HG03045 (cell line): Measurements from ENCODE around the gene R3HDM1.
A peak's percentile ranks its signal among the peaks of the same experiment; 100 is the strongest.
"Not testable (repeated sequence)": the region's sequence is repeated elsewhere in the genome, so short reads cannot be mapped to it uniquely, and the experiment has no call there.

ENCODE experiments used
- ATAC-seq: cut with Tn5 transposase; IDR thresholded peaks from one replicate; pipeline ENCODE4 v1.9.1; 2021; ENCODE audit warnings: mild to moderate bottlenecking, moderate library complexity; ENCODE audit not compliant: unreplicated experiment

R3HDM1 gene

DNA sequence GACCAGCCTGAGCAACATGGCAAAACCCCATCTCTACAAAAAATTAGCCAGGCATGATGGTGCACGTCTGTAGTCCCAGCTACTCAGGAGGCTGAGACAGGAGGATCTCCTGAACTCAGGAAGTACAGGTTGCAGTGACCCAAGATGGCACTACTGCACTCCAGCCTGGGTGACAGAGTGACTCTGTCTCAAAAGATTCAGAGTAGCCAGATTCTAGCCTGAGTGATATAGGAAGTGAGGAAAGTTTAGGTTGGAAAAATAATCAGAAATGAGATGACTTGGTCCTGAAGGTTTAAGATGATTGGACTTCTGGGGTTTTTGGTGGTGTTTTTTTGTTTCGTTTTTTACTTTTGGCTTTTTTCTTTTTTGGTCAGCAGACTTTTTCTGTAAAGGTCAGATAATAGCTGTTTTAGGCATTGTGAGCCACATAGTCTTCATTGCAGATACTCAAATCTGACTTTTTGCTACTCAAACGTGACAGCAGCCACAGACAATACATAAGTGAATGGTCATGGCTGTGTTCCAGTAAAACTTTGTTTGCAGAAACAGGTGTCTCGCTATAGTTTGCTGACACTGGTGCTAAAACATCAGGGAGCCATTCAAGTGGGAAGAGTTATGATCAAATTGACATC lies 106.3 kb downstream of the R3HDM1 start:
- ATAC-seq = peak; percentile 86

DNA sequence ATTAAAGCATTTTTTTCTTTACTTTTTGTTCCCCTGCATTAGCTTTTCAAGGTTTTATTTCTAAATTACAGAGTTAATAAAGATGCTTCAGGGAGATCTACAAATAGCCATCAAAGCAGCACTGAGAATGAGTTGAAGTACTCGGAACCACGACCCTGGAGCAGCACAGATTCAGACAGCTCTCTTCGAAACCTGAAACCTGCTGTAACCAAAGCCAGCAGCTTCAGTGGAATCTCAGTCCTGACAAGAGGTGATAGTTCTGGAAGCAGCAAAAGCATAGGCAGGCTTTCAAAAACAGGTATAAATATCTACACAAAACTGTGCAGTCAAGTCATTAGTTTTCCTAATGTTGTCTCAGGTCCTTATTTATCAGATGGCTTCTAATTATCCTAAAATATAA lies 107.5 kb downstream of the R3HDM1 start:
- ATAC-seq = no peak

DNA sequence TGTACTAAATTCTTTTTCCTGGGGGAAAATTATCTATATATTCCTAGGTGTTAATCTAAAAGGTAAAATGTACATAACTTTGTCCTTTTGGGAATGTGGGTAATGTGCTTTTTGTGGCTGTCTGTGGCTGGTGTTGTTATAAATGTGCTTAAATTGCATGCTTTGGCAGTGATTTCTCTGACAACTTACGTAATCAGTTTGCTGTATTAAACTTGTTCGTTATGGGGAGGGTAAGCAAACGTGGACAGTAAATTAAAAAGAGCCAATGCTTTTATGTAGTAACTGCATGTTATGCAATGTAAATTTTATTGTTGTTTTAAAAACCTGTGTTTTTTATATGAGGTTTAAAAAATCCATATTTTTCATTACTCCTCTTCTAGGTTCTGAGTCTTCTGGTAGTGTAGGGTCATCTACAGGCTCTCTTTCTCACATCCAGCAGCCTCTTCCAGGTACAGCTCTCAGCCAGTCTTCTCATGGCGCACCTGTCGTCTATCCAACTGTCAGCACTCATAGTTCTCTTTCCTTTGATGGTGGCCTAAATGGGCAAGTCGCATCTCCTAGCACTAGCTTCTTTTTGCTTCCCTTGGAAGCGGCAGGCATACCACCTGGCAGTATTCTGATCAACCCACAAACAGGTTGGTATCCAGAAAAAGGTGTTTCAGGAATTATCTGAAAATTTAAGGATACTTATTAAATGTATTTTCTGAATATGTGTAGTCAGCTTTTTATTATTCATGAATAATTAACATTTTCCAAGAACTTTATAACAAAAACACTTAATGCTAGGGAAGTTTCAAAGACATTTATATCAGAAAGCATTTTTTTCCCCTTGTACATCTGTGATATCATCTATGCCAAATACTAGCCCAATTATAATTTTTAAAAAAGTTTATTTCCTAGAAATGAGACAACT lies 110.1 kb downstream of the R3HDM1 start:
- ATAC-seq = no peak

DNA sequence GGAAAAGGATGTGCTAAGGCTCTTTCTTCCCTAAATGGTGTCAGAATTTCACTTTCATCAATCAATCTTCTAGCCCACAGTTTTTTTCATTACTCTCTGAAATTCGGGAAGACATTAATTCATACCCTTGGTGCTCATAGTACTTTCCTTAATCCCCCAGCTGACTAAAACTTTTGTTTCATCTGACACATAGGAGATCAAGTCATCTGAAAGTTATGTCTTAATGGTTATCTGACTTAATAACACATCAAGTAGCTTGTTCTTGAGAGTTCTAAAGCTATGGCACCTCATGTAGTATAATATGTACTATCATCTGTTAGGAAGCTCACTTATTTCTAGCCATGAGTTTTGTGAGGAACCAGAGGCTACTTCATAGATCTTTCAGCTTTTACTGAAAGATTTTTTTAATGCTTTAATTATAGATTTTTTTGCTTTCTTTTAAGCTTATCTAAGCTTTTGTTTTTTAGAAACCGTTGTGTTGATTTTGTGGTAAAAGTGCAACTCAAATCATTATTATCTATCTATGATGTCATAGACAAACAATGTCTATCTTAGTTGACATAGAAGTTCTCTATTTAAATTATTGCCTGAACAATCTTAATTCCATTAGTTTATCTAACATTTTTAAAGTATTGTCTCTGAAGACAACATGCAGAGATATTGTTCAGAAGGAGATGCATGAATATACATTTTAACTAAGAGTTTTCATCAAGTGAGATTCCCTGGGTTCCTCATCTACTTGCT lies 116.7 kb downstream of the R3HDM1 start:
- no peak for ATAC-seq

DNA sequence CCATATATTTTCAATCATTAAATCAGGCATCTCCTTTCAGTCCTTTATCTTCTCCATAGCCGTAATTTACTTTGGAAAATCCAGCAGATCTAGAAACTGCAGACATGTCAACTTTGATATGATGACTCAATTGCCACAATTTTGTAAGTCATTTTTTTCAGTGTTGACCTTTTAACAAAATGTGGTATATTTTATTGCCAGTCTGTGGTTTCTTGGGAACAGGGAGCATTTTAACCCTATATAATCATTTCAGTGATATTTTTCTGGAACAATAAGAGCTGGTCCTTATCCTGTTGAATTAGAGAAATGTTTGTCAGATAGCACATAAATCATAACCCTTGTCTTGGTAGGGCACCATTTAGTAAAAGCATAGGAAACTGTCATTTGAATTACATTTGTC lies 119.4 kb downstream of the R3HDM1 start:
- ATAC-seq = no peak

DNA sequence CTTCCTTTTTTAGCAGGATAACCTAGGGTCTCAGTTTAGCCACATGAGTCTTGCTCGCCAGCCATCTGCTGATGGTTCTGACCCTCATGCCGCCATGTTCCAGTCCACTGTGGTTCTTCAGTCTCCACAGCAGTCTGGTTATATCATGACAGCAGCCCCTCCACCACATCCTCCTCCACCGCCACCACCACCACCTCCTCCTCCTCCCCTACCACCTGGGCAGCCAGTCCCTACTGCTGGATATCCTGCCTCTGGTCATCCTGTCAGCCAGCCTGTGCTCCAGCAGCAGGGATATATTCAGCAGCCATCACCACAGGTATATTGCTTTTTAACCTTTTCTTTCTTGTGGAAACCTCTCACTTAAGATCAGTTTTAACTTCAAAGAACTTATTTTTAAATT lies 120.4 kb downstream of the R3HDM1 start:
- ATAC-seq = no peak

DNA sequence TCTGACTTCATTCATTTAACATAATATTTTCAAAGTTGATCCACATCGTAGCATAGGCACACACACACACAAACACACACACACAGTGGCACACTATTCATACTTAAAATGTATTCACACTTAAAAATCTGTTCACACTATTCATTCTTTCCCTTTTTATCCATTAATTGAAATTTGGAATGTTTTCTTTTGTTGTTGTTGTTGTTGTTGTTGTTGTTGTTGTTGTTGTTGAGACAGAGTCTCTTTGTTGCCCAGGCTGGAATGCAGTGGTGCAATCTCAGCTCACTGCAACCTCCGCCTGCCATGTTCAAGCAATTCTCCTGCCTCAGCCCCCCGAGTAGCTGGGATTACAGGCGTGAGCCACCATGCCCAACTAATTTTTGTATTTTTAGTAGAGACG lies 123.0 kb downstream of the R3HDM1 start:
- not testable (repeated sequence) for ATAC-seq

DNA sequence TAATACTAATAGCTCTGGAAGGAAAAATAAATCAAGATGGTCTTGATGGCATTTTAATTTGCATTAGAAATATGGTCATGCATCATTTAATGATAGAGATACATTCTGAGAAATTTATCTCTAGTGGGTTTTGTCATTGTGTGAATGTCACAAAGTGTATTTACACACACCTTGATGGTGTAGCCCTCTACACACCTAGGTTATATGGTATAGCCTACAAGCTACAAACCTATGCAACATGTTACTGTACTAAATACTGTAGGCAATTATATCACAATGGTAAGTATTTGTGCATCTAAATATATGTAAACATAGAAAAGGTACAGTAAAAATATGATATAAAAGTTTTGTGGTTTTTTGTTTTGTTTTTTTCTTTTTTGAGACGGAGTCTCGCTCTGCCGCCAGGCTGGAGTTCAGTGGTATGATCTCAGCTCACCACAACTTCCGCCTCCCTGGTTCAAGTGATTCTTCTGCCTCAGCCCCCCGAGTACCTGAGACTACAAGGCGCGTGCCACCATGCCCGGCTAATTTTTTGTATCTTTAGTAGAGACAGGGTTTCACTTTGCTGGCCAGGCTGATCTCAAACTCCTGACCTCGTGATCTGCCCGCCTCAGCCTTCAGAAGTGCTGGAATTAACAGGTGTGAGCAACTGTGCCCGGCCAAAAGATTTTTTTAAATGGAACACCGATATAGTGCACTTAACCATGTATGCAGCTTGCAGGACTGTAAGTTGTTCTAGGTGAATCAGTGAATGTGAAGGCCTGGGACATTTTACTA lies 126.7 kb downstream of the R3HDM1 start:
- no peak for ATAC-seq

DNA sequence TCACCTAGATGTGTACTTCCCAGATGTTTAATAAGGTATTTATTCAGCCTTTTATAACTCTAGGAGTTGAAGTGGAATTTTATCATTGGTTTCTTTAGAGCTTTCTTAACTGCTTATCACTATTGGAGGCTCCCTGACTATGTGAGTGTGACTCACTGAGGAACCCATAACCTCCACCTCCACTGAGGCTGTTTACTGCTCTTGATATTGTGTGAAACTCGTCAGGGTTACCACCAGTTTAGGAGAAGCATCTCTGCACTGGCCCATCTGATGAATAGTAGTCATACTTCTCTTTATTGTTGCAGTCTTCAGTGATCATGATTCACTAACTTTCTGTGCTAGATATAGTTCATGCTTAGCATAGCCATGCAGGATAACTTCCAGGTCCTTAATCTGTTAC lies 130.8 kb downstream of the R3HDM1 start:
- ATAC-seq = no peak

DNA sequence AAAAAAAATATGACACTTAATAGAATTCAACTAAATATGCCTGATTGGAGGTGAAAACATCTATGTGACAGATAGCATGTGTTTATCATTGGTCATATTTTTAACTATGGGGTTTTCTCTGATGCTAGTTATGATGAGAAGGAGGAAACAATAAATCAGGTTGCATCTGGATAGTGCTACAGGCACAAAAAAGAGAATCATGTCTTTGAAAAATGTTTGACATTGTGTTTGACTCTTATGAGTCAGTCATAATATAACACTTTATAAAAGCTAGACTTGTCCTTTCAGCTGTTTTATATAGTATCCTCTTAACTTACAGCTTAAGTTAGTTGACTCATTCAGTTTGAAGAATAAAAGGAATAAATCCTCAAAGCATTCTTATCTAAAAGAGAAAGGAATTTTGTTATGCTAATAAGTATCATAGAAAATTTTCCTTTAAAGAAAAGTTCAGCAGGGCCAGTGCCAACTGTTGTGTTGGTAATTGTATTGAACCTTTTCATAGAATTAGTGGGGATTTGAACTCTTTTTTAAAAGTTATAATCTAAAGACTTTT lies 131.9 kb downstream of the R3HDM1 start:
- ATAC-seq = no peak

DNA sequence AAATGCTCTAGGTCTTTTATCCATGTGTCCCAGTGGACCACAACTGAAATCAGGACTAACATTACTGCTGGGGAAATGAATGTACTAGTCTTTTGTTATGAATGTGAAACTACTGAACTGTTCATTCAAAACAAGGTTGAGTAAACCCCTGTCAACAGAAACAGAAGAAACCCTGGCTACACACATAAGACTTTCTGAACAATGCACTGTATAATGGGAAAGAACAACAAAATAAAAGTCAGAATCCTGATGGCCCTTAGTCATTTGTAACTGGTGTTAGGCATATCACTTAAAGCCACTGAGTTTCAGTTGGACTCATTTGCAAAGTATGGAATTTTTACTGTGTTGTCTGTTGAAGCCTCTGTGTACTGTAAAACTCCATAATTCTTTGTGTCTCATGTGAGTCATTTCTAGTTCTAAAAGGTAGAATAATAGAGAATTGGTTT lies 133.4 kb downstream of the R3HDM1 start:
- peak; percentile 93 for ATAC-seq

DNA sequence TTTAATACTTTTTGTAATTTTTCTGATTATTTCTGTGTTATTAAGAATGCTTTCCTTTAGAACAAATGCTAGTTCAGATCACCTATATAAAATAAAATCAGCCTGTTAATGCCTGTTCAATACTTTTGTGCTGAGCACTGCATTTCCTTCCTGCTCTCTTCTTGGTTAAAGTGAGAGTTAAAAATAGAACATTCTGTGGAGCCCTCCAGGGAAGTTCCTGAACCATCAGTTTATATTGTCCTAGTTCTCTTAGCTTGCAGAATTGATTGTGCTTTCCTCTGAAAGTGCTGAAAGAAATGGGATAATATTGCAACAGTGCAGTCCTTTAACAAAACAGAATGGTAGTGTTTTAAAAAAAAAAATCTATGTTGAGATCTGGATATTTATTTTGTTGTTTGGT lies 135.8 kb downstream of the R3HDM1 start:
- no peak for ATAC-seq

DNA sequence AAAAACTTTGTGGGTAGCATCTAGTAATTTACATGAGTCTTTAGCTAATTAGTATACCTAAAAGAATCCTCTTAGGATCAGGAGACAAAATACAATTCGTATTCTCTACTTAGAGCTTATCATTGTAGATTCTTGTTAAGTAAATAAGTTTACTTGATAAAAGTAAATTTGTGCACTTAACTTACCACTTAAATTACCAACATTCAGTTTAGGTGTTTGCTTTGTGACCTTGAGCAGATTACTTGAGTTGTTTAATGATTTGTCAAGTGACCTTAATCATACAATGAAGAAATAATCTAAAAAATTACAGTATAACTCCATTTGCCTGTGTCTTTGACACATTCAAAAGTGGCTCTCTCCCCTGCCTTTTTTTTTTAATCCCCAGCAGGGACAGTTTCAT lies 143.2 kb downstream of the R3HDM1 start:
- no peak for ATAC-seq

DNA sequence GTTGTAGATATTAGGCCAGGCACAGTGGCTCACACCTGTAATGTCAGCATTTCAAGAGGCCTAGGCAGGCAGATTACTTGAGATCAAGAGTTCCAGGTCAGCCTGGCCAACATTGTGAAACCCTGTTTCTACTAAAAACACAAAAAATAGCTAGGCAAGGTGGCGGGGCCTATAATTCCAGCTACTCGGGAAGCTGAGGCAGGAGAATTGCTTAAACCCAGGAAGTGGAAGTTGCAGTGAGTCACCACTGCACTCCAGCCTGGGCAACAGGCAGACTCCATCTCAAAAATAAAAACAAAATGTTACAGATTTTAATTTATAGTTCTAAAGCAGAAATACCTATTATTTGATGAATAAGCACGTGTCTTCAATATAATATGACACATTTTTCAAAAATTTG lies 144.7 kb downstream of the R3HDM1 start:
- ATAC-seq = no peak

DNA sequence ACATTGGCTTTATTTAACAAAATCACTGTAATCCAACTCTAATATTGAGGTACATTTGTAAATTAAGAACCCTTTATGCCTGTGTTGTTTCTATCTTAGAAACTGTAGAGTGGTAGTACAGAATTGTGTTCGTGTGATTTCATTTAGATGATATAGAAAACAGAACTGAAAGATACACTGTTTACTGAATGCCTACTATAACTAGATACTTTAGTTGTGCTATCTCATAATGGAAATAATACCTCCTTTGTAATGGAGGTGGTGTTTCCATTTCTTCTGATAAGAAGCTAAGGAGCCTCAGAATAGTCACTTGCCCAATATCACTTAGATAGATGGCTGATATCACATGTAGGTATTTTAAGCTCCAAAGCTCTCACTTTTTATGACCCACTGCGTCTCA lies 147.8 kb downstream of the R3HDM1 start:
- no peak for ATAC-seq

DNA sequence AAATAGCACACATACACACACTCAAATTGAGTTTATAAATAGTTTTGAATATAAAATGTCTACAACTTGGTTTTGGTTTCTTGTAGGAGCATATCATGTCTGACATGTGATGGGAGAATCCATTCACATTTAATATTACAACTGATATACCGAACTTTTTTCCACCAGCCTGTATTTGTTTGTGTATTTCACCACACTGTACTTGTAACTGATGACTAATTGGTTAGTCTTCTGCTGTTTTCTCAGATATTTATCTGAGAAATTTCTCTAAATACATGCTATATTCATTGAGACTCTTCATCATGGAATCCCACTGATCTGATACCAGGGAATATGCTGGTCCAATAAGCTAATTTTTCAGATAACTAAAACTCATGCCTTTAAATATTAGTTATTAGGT lies 154.1 kb downstream of the R3HDM1 start:
- no peak for ATAC-seq

DNA sequence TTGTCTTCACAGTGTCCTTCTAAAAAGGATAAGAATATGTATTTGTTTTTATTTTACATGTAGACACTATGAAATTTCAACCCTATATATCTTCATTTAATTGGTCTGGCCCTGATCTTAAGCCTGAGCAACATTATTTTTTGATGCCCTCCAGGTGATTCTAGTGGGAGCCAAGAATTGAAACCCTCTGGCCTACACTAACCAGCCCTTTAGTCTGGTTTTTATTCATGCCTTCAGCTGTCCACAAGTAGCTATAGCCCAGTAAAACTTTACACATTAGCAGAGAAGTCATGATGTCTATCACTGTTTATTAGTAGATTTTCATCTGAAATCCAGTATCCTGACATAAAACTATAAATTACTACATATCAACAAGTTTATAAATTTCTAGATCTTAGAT lies 157.7 kb downstream of the R3HDM1 start:
- ATAC-seq = no peak

DNA sequence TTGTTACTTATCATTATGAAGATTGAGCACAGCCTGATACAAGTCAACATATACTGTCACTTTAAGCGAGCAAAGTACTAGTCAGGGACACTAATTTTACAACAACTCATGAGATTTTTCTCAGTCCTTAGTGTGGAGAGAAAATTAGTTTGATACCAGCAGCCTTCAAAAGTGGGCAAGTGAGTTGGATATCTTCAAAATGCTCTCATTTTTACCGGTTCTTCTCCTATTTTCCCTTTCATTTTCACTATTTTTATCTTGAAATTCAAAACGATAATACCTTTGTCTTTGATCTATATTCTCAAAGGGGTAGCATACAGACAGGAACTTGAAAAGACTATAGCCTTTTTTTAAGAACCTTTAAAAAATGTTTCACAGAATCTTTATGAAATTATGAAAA lies 158.4 kb downstream of the R3HDM1 start:
- no peak for ATAC-seq

DNA sequence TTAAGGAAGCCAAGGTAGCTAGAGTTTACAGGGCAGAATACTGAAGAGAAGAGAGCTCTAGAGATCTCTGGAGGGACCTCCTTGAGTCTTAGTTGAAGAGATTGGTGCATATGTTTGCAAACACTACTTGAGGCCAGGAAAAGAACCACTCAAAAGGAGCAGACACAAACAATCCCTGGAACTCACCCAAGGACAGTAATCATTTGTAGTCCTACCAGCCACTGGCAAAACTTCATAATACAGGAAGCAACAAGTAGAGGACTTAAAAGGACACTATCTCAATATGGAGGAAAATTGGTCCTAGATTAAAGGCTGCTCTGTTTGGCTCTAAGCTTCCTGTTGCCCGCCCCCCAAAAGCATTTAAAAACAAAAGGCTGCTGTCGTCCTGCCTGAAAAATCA lies 163.4 kb downstream of the R3HDM1 start:
- no peak for ATAC-seq

DNA sequence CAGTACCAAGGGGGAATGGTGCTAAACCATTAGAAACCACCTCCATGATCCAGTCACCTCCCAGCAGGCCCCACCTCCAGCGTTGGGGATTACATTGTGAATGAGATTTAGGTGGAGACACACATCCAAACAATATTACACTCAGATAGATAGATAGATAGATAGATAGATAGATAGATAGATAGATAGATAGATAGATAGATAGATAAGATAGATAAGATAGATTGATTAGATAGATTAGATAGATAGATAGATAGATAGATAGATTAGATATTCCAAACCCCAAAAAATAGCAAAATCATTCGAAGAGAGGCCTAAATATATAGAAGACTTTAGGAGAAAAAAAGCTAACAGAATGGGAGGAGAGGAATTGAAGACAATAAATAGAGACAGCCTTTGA lies 167.6 kb downstream of the R3HDM1 start:
- no peak for ATAC-seq

DNA sequence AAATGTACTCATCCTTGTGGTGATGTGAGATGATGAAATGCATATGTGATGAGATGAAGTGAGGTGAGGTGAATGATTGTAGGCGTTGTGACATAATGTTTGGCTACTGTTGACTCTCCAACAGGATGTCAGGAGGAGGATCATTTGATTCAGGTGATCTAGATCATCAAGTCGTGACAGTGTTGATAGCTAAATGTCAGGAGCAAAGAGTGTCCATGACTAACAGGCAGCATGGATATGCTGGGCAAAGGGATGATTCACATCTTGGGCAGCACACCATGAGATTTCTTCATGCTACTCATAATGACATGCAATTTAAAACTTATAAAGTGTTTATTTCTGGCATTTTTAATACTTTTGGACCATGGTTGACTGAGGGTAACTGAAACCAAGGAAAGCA lies 170.2 kb downstream of the R3HDM1 start:
- ATAC-seq = no peak
